Effector memory CD4-positive, alpha-beta T cell (primary cell): ENCODE measurements around the gene VIPR1.

Source experiments
- DNase-seq, 3 donors: peaks; one replicate each; pipeline ENCODE4 v3.0.0-alpha.2; 2020
- H3K27ac ChIP-seq: 2 replicates; pipeline ENCODE4 v1.7.0; 2013; ENCODE audit warnings: mild to moderate bottlenecking, low read length, moderate library complexity; ENCODE audit not compliant: insufficient read depth, poor library complexity, severe bottlenecking
- H3K27me3 ChIP-seq: replicated peaks from 2 replicates; pipeline ENCODE4 v1.7.0; 2013; ENCODE audit warnings: mild to moderate bottlenecking, low read length; ENCODE audit not compliant: insufficient read depth, control insufficient read depth, poor library complexity, severe bottlenecking
- H3K36me3 ChIP-seq: 2 replicates; pipeline ENCODE4 v1.7.0; 2013; ENCODE audit warnings: mild to moderate bottlenecking, low read length, moderate library complexity; ENCODE audit not compliant: control insufficient read depth, insufficient read depth
- H3K4me1 ChIP-seq: 2 replicates; pipeline ENCODE4 v1.7.0; 2013; ENCODE audit warnings: low read length, mild to moderate bottlenecking; ENCODE audit not compliant: control insufficient read depth, insufficient read depth, poor library complexity, severe bottlenecking
- H3K4me3 ChIP-seq: 2 replicates; pipeline ENCODE4 v1.7.0; 2013; ENCODE audit warnings: low read length, low read depth, mild to moderate bottlenecking; ENCODE audit not compliant: insufficient read depth, poor library complexity, severe bottlenecking
- H3K9me3 ChIP-seq: 2 replicates; pipeline ENCODE4 v1.7.0; 2013; ENCODE audit warnings: mild to moderate bottlenecking, low read length, moderate library complexity; ENCODE audit not compliant: control insufficient read depth

Gene VIPR1

DNA sequence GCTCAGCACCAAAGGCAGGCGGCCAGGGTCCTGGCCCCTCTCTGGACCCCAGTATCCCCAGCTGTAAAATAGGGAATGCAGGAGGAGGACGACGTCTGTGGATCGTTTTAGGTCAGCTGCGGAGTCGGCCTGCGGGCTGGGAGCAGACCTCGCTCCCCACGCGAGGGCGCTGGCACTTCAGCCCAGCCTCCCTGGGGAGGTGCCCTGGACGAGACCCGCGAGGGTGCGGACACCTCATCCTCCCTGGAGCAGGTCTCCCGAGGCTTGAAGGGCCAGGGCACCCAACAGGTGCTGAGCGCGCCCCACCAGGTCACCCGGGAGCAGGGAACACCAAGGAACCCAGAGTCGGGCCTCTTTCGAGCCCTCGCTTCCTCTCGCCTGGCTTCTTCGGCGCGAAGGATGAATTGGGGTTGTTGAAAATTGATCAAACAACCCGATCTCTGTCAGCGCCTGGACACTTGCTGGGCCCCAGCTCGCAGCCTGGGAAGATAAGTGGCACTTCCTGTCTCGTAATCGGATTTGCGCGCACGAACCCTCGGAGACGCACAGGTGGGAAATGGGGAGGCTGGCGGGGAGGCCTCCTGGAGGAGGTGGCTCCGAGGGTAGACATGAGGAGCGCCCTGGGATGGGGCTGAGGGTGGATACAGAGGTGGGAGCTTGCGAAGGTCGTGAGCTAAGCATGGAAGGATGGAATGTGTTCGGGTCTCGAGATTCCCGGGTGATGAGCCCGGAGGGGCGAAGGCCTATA, 588 bp upstream of the VIPR1 start:
- H3K4me1 ChIP-seq, result peaks cover 22% of the 10 kb centered on the region
- peak overlapping the region; percentile 80 for H3K4me3 ChIP-seq
- H3K36me3 ChIP-seq, result no peaks in the 10 kb centered on the region
- peak overlapping the region; percentile 71 for H3K27ac ChIP-seq
- H3K27me3 ChIP-seq, result no peaks in the 10 kb centered on the region
- H3K9me3 ChIP-seq, result no peaks in the 10 kb centered on the region
- DNase-seq, result peak; percentile 23 to 49 (median 48)

- H3K9me3 ChIP-seq, result no peaks in the 10 kb centered on the region
- DNase-seq, result no peak
- no peaks in the 10 kb centered on the region for H3K27me3 ChIP-seq
- peaks cover 36% of the 10 kb centered on the region for H3K4me1 ChIP-seq
- peak overlapping the region; percentile 80 for H3K4me3 ChIP-seq
- H3K36me3 ChIP-seq, result no peaks in the 10 kb centered on the region
- peak overlapping the region; percentile 71 for H3K27ac ChIP-seq
Observed at GRCh38 chr3:42503251-42503924, 945 bp downstream of the VIPR1 start.

GRCh38 chr3:42503957-42504333, 1.5 kb downstream of the VIPR1 start:
- Histone ChIP-seq H3K27ac (no peak overlapping the region), H3K27me3 (no peaks in the 10 kb centered on the region), H3K9me3 (no peaks in the 10 kb centered on the region), H3K4me3 (no peak overlapping the region), H3K36me3 (no peaks in the 10 kb centered on the region), H3K4me1 (peaks cover 37% of the 10 kb centered on the region)
- no peak for DNase-seq

GRCh38 chr3:42504334-42505127, 2.1 kb downstream of the VIPR1 start:
- no peak overlapping the region for H3K4me3 ChIP-seq
- no peaks in the 10 kb centered on the region for H3K9me3 ChIP-seq
- H3K27me3 ChIP-seq, result no peaks in the 10 kb centered on the region
- no peak for DNase-seq
- peaks cover 39% of the 10 kb centered on the region for H3K4me1 ChIP-seq
- no peak overlapping the region for H3K27ac ChIP-seq
- H3K36me3 ChIP-seq, result no peaks in the 10 kb centered on the region

- Histone ChIP-seq H3K27me3 (no peaks in the 10 kb centered on the region), H3K27ac (no peak overlapping the region), H3K36me3 (no peaks in the 10 kb centered on the region), H3K4me1 (peaks cover 39% of the 10 kb centered on the region), H3K9me3 (no peaks in the 10 kb centered on the region), H3K4me3 (no peak overlapping the region)
- no peak for DNase-seq
Observed at GRCh38 chr3:42505128-42505848, 2.8 kb downstream of the VIPR1 start.

DNA sequence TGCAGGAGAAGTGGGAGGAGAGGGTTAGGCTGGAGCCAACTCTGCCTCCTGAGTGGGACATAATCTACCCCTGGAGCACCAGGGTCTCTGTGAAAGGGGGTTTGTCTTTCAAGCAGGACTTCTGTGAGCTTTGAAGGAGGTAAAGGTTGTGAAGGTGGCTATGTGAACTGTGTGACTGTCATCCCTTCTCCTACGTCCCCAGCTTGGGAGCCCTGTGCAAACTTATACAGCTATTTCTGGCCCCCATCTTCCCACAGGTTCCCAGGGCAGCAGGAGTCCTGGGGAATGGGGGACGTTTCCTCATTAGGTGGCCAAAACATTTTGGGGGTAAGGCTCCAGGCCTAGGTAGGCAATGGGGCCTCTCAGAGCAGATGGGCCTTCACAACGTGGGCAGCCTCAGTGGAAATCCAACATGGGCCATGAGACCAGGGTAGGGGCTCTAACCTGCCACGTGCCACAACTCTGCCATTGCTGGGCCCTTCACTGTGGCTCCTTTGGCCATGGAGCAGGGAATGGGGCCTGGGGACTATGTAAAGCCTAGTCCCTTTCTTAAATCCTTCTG, 3.5 kb downstream of the VIPR1 start:
- H3K36me3 ChIP-seq, result no peaks in the 10 kb centered on the region
- peaks cover 39% of the 10 kb centered on the region for H3K4me1 ChIP-seq
- no peak overlapping the region for H3K4me3 ChIP-seq
- no peaks in the 10 kb centered on the region for H3K9me3 ChIP-seq
- no peak overlapping the region for H3K27ac ChIP-seq
- no peaks in the 10 kb centered on the region for H3K27me3 ChIP-seq
- DNase-seq, result no peak

GRCh38 chr3:42507252-42507651, 4.8 kb downstream of the VIPR1 start:
- Histone ChIP-seq H3K27ac (peak overlapping the region; percentile 23), H3K4me1 (peaks cover 29% of the 10 kb centered on the region)

GRCh38 chr3:42507761-42508335, 5.4 kb downstream of the VIPR1 start:
- DNase-seq, result no peak
- Histone ChIP-seq H3K27me3 (no peaks in the 10 kb centered on the region), H3K9me3 (no peaks in the 10 kb centered on the region), H3K4me1 (peaks cover 29% of the 10 kb centered on the region), H3K4me3 (no peak overlapping the region), H3K36me3 (no peaks in the 10 kb centered on the region), H3K27ac (peak overlapping the region; percentile 23)

More at GRCh38 chr3:42507252-42507651, 4.8 kb downstream of the VIPR1 start:
- H3K27me3 ChIP-seq, result no peaks in the 10 kb centered on the region
- no peak overlapping the region for H3K4me3 ChIP-seq
- no peaks in the 10 kb centered on the region for H3K9me3 ChIP-seq
- DNase-seq, result no peak
- H3K36me3 ChIP-seq, result no peaks in the 10 kb centered on the region

GRCh38 chr3:42508562-42508961, 6.1 kb downstream of the VIPR1 start:
- Histone ChIP-seq H3K27ac (no peak overlapping the region), H3K4me1 (peaks cover 22% of the 10 kb centered on the region), H3K36me3 (no peaks in the 10 kb centered on the region), H3K4me3 (no peak overlapping the region), H3K27me3 (no peaks in the 10 kb centered on the region), H3K9me3 (no peaks in the 10 kb centered on the region)
- DNase-seq, result no peak
